Measurements from ENCODE around the gene THTPA.

Gene THTPA

DNA sequence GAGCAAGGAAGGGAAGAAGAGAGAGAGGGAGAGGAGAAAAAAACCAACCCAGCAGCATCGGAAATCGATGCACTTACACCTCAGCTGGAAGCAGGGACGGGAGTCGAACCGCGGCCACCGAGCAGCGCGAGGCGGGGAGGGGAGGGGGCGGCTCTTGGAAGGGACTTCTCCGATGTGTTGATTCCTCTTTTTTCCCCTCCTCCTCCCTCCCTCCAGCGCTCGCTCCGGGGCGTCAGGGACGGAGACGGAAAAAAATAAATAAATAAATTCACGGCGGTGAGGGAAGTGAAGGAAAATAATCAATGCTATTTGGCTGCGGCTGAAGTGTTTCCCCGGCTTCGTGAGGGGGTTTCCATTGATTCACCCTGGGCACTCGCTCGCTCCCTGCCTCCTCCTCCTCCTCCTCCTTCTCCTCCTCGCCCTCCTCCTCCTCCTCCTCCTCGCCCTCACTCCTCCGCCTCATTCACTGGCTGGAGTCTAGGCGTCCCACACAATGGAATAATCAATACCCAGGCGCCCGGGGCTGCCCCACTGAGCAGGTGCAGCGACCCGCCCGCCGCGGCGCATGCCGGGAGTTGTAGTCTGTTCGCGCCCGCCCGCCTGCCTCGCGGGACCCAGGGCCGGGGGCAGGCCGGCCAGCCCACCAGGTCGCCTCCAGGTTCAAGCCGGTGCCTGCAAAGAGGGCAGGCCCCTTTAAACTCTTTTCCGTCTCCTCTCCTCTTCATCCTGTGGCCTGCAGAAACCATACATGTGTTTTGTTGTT lies 4.6 kb upstream of the THTPA start, which contains the start of gene ZFHX2:
ZFHX2 (minus strand) TSS at position 500 of the 763 bp plus-strand sequence. CDS start 16,440 bp downstream, outside the sequence.
- DNase-seq = peak; percentile 82

GRCh38 chr14:23555533-23555881 lies 564 bp upstream of the THTPA start:
- DNase-seq = no peak

- DNase-seq = no peak
Observed at GRCh38 chr14:23556700-23557440, 799 bp downstream of the THTPA start.

- DNase-seq = no peak
Observed at GRCh38 chr14:23557521-23557920, 1.4 kb downstream of the THTPA start.

DNA sequence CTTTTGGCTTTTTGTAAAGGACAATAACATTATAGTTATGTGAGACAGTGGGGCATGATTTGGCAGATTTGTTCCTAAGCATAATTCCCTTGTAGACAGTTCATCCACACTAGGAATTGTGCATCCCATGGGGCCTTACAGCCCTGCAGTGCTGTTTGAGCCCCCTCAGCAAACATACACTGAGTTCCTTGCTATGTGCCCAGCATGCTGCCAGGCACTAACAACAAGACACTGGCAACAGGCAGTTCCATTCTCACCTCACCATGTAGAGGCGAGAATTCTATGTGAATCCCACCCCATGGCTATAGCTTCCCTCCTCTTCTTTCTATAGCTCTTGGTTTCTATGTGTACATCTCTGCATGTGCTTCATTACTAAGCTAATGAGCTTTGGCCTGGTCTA lies 1.9 kb downstream of the THTPA start:
- no peak for DNase-seq

DNA sequence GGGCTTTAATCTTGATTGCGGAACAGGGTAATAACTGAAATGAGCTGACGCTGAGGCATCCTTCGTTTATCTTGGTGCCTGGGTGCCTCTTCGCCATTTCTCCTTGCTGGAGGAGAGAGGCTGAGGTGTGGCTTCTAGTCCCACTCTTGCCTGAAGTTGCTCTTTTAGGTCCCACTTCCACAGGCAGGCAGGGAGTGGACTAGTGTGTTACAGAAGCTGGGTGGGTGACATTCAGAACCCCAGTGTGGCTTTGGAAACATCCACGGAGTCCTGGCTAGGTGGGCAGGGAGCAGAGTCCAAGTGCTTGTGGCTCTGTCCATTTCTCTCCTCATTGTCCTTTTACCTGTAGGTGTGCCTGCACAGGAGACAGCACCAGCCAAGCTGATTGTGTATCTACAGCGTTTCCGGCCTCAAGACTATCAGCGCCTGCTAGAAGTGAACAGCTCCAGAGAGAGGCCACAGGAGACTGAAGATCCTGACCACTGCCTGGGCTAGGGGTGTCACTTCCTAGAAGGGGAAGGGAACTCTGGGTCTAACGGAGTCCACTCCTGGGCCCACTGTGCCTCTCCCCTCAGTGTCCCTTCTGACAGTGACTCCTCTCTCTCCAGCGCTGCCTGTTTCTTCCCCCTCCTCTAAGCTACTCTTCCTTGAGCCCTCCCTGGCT lies 2.4 kb downstream of the THTPA start:
- DNase-seq = no peak

DNA sequence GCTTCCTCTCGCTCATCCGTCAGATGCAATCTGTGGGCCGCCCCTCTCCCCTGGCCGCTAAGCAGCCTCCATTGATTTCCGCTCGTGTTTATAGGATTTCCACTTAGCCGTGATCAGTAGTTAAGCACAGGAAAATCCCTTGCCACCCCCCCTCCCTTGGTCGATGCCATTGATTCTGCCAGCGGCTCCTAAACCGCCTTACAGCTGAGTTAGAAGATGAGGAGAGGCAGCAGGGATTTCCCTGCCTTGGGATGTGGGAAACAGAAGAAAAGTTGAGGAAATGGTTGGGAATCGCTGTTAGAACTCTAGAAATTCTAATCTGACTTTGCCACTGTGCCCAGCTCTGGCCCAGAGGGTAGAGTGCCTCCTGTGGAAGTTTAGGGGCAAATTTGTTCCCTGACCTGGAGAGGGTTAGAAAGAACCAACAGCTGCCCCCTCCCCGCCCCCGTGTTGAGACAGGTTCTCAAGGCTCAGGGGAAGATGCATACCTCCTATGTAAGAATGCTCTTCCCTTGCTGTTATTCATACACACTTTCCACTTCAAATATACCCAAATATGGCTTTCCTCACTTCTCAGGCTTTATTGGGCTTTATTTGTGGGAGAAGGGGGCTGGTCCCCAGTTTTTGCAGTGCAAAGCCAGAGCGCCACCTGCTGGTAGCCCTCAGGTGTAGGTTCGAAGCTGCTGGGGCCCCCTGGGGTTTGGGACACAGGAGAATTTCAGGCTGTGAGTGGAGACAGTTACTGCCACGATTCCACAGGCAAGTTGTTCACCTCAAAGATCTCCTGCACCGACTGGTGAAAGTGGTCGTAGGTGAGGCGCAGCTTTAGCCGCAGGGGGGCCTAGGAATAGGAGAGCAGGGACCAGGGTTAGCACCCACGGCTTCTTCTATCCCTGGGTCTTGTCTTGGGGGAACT lies 3.2 kb downstream of the THTPA start:
- DNase-seq = peak; percentile 71

DNA sequence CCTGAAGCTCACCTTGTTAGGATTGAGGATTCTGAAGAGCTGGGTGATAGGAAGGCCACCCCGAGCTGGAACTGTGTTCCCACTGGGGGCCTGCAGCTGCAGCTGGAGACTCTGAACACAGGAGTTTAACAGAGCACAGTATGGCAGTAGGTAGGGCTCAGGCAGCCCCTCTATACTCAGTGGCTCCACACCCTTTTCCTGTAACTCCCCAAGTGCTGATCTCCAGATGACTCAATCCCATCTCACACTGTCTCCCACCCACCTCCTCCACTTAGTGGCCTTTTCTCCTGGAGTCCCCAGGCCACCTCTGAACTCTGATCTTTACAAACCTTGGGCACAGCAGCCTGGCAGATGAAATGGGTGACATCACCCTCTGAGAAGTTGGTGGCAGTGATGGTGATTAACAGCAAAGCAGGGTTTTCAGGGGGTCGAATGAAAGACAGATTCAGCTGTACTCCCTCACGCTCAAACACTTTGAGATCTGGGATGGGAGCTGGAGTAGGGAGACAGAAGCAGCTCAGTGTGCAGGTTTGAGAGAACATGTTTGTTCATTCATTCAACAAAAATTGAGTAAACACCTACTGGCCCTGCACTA lies 4.0 kb downstream of the THTPA start:
- DNase-seq = no peak

- no peak for DNase-seq
Observed at GRCh38 chr14:23561259-23561658, 5.2 kb downstream of the THTPA start.

GRCh38 chr14:23561873-23562821 lies 6.1 kb downstream of the THTPA start:
- DNase-seq = no peak

GRCh38 chr14:23562822-23563472 lies 6.9 kb downstream of the THTPA start:
- DNase-seq = peak; percentile 58

GRCh38 chr14:23563473-23564180 lies 7.6 kb downstream of the THTPA start:
- DNase-seq = no peak

DNA sequence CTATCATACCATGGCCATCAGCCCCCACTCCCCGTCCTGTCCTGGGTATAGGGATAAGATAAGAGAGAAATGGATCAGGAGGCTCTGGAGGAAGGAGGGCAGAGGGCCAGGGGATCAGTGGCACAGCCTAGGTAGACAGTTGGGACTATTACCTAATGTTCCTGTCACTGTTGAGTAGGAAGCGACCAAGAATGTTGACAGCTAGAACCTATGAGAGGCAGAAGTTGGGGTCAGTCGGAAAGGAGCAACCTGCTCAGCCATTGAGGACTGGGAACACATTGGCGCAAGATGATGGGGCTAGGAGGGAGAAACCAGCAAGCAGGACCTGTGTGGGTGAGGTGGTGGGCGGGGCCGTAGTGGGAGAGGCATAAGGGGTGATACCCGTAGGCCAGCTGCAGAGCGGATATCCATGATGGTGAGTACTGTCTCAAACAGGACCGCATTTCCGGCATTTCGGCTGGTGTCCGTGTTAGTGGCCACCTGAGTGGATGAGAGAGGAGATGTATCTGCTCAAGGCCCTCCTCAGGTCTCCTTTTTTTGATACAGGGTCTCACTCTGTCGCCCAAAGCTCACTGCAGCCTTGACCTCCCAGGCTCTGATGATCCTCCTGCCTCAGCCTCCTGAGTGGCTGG lies 8.2 kb downstream of the THTPA start:
- no peak for DNase-seq

- DNase-seq = no peak
Observed at GRCh38 chr14:23564876-23565275, 8.8 kb downstream of the THTPA start.

DNA sequence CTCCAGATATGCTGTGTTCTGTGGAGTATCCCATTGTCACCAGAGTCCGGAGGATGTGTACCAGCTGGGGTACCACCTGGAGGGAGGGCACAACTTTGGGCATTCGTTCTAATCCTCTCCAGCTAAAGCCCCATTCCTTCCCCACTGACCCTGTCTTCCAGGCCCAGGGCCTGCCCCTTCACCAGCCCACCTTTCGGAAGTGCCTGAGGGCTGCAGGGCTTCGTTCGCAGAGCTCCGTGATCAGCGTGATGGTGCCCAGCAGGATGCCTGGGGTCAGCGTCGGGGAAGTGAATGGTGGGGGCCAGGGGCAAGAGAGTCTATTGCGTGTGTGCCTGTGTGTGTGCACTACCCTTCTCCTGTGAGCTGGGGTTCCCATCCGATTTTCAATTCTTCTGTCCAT lies 9.6 kb downstream of the THTPA start:
- no peak for DNase-seq

GRCh38 chr14:23566112-23566777 lies 10.2 kb downstream of the THTPA start:
- no peak for DNase-seq

- no peak for DNase-seq
Observed at GRCh38 chr14:23566778-23567185, 10.7 kb downstream of the THTPA start.

DNA sequence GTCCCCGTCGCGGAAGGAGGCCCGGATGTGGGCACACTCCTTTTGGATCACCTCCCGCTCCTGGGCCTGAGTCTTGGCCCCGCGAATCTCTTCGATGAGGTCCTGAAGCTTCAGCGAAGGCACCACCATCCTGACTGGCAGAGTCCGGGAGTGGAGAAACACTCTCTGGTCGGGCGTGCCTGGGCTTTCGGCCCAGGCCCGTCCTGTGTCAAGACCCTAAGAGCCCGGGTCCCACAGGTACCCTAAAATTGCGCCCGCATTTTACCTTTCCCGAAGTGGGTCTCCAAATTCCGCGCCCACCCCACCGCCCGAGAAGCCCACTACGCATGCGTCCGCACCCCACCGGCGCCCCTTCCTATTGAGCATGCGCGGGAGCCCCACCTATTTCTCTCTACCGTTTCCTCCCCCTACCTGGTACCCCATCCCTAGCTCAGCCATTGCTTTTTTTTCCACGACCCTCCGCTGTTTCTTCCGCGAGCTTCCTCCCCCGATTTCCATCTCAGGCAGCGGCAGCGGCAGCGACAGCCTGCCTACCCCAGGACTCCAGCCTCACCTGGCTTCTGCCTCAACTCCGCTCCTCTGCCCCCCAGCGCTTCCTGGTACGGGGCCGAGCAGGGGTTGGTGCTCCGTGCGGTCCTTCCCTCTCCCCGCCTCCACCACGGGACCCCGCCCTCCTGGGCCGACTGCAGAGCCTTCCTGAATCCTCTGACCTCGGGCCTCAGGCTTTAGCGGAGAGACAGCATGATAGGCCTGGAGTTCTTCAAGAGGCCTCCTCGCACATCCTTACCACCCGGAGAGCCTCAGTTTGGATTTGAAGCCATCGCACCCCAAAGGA lies 11.3 kb downstream of the THTPA start, which contains the start of gene AP1G2:
AP1G2 (minus strand) TSS at position 606 of the 835 bp plus-strand sequence; CDS start at position 129, 477 bp downstream.
- peak; percentile 92 for DNase-seq
